ENCODE results near the gene SNX1. TPM values are rescaled to one million over a fixed set of nuclear protein-coding genes. Genes with fewer than 3 reads are reported as not detected.

Gene SNX1
- total RNA-seq, 2 experiments from 2014 or later = 75.6 to 80.1 TPM

DNA sequence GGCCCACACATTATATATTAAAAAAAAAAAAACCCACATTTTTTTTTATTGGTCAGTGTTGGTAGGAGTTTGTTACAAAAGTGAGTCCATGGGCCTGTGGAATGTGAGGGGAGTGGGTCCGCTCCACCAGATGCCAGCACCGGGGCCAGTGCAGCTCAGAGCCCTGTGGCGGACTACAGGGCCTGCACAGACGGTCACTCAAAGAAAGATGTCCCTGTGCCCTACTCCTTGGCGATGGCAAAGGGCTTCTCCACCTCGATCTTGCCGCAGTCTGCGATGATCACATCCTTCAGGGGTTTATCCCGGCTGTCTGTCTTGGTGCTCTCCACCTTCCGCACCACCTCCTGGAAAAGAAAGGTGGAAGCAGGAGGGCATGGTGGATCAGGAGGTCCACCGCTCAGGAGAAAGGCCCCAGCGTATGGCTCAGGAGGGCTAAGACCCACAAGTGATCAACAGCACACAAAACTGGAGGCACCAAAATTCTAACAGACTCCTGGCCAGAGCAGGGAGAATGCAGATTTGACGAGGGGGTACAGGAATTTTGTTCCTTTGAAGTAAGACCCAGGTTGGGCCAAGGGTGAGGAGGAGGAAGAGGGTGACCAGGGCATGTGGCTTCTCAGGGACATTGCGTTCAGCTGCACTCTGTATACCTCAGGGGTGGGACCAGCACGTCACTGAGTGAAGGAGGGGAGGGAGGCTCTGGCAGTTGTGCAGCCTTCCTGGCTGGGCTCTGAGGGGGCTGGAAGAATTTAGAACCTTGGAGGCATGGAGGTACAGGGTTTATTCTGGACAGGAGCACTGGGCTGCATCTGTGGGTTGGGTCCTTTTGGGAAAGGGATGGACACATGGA is 60.2 kb downstream of the SNX1 start:
- Mint-ChIP-seq H3K27ac (no peak overlapping the region), H3K9me3 (no peaks in the 10 kb centered on the region), H3K27me3 (peaks cover 12% of the 10 kb centered on the region), H3K4me3 (no peak overlapping the region), H3K36me3 (ENCODE audit: low read depth) (peaks cover 33% of the 10 kb centered on the region), H3K4me1 (ENCODE audit: low read depth) (peaks cover 29% of the 10 kb centered on the region)
- POLR2A ChIA-PET = interaction anchor here (0.6 kb wide), 1 partner anchor 37 kb away, joined by 3 read pairs; no protein-coding TSS in a partner anchor
- no peak for ATAC-seq
- intact Hi-C loops (cut with micrococcal nuclease) = no loop called here
- CTCF ChIA-PET = interaction anchor here (4.4 kb wide), 1 partner anchor 12 kb away, joined by 34 read pairs; no protein-coding TSS in a partner anchor
- no peak for TF ChIP-seq CTCF (IDR thresholded peaks at IDR 0.05)
- no peak for DNase-seq

DNA sequence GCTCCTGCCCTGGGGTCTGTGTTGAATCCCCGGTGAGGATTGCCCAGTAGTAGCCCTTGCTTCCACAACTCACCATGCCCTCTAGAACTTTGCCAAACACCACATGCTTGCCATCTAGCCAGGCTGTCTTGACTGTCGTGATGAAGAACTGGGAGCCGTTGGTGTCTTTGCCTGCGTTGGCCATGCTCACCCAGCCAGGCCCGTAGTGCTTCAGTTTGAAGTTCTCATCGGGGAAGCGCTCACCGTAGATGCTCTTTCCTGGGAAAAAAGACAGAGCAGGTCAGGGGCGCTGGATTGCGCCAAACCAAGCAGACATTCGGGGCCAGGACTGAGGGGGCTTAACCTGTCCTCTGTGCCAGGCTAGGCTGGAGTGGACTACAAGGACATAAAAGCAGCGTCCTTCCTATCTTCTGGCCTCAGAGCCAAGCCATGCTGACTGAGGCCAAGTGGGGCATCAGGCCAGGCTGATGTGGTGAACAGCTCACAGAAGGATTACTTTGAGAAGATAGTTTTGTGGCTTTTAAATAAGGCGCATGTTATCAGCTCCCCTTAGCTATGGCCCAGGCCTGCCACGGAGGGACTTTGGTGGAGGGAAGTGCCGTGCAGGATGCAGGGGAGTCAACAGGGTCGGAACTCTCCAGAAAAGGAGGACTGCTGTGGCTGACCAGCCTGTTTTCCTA is 61.0 kb downstream of the SNX1 start:
- POLR2A ChIA-PET = interaction anchor here (0.6 kb wide), 1 partner anchor 38 kb away, joined by 3 read pairs; no protein-coding TSS in a partner anchor

GRCh38 chr15:64157599-64158125 is 61.9 kb downstream of the SNX1 start:
- ChIA-PET POLR2A (interaction anchor here (0.7 kb wide), 1 partner anchor 11 kb away, joined by 3 read pairs; no protein-coding TSS in a partner anchor), CTCF (interaction anchor here (0.8 kb wide), 1 partner anchor 46 kb away, joined by 3 read pairs; no protein-coding TSS in a partner anchor)
- no peak for TF ChIP-seq CTCF (IDR thresholded peaks at IDR 0.05)
- Mint-ChIP-seq H3K9me3 (no peaks in the 10 kb centered on the region), H3K27me3 (peaks cover 7% of the 10 kb centered on the region), H3K4me3 (no peak overlapping the region), H3K4me1 (ENCODE audit: low read depth) (peaks cover 31% of the 10 kb centered on the region), H3K36me3 (ENCODE audit: low read depth) (peaks cover 42% of the 10 kb centered on the region), H3K27ac (peak overlapping the region; percentile 62)
- intact Hi-C loops (cut with micrococcal nuclease) = no loop called here
- ATAC-seq = no peak
- no peak for DNase-seq

More for the DNA sequence above, 61.0 kb downstream of the SNX1 start:
- H3K4me1 Mint-ChIP-seq (ENCODE audit: low read depth) = peaks cover 30% of the 10 kb centered on the region
- no peaks in the 10 kb centered on the region for H3K9me3 Mint-ChIP-seq
- ATAC-seq (no peak), DNase-seq (no peak)
- peaks cover 11% of the 10 kb centered on the region for H3K27me3 Mint-ChIP-seq
- H3K4me3 Mint-ChIP-seq = no peak overlapping the region
- H3K36me3 Mint-ChIP-seq (ENCODE audit: low read depth) = peaks cover 35% of the 10 kb centered on the region
- TF ChIP-seq CTCF (IDR thresholded peaks at IDR 0.05) = no peak
- H3K27ac Mint-ChIP-seq = no peak overlapping the region
- CTCF ChIA-PET = interaction anchor here (4.4 kb wide), 1 partner anchor 13 kb away, joined by 34 read pairs; no protein-coding TSS in a partner anchor
- intact Hi-C loops (cut with micrococcal nuclease) = no loop called here

DNA sequence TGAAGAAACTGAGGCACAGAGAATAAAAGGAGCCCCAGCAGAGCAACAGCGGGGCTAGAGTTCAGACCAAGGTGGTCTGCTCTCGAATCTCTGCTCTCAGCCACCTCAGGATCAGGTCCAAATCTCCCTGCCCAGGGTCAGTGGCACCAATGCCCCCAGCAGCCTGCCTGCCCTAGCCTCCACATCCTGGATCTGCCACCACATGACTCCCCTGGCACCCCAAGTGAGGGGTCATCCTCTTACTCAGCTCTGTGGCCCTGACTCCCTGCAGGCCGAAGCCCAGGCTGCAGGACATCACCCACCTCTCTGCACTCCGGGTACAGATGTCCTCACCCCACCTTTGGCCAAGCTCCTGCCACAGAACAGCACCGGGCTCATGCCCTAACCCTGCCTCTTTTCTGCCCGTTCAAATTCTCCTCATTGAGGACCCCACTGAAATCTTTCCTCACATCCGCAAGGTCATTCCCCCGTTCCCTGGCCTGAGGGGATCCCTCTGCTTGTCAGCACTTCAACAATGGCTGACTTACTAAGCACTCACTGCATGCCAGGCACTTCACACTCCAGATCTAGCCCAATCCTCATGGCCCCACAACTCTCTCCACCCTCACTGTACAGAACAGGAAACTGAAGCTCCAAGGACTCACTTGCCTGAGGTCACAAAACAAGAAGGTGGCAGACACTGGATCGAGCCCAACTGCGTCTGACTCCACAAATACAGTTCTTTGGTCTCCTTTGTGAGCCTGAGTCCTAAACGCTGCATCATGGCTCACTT is 62.8 kb downstream of the SNX1 start:
- Mint-ChIP-seq H3K36me3 (ENCODE audit: low read depth) (peaks cover 42% of the 10 kb centered on the region), H3K9me3 (no peaks in the 10 kb centered on the region)
- intact Hi-C loops (cut with micrococcal nuclease) = no loop called here

More for the DNA sequence above, 62.8 kb downstream of the SNX1 start:
- ATAC-seq (no peak), DNase-seq (no peak)
- H3K27me3 Mint-ChIP-seq = no peaks in the 10 kb centered on the region
- peaks cover 26% of the 10 kb centered on the region for H3K4me1 Mint-ChIP-seq (ENCODE audit: low read depth)
- no peak for TF ChIP-seq CTCF (IDR thresholded peaks at IDR 0.05)
- peak overlapping the region; percentile 52 for H3K27ac Mint-ChIP-seq
- CTCF ChIA-PET = no interaction called here
- POLR2A ChIA-PET = interaction anchor here (0.7 to 0.9 kb wide), 3 partner anchors 12 to 506 kb away, joined by 3 read pairs; no protein-coding TSS in a partner anchor
- H3K4me3 Mint-ChIP-seq = no peak overlapping the region

Data from activated CD8-positive, alpha-beta T cell treated with anti-CD3 and anti-CD28 coated beads for 36 hours (primary cell).